ENCODE measurements around the gene NAP1L1. TPM values are rescaled to one million over a fixed set of nuclear protein-coding genes. Genes with fewer than 3 reads are reported as not detected.

NAP1L1 gene
- total and polyA plus RNA-seq, 2 experiments from 2014 or later, result 658 to 996 TPM

DNA sequence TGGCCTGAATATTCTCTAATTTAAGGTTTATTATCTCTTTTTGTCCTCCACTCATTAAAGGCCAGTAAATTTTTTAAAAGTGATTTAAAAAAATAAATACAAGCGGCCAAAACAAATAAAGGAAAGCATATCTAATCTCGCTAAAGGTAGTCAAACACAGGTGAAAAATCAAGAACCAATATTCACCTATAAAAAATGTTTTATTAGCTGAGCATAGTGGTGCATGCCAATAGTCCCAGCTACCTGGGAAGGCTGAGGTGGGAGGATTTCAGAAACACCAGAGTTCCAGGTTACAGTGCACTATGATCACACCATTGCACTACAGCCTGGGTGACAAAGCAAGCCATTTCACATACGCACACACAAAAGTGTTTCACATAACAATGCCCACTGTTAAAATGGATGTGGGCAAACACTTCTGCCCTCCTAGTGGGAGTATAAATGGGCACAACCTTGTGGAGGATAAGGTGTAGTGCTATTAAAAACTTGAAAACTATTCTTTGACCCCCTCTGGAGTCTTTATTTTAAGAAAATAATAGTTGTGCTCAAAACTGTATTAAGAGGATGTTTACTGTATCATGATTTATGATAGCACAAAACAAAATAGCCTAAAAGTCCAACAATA lies 32.7 kb upstream of the NAP1L1 start:
- no peak overlapping the region for H3K27ac Mint-ChIP-seq
- H3K36me3 ChIP-seq (ENCODE audit: insufficient read depth), result no peaks in the 10 kb centered on the region
- TF ChIP-seq, protein P1, sequence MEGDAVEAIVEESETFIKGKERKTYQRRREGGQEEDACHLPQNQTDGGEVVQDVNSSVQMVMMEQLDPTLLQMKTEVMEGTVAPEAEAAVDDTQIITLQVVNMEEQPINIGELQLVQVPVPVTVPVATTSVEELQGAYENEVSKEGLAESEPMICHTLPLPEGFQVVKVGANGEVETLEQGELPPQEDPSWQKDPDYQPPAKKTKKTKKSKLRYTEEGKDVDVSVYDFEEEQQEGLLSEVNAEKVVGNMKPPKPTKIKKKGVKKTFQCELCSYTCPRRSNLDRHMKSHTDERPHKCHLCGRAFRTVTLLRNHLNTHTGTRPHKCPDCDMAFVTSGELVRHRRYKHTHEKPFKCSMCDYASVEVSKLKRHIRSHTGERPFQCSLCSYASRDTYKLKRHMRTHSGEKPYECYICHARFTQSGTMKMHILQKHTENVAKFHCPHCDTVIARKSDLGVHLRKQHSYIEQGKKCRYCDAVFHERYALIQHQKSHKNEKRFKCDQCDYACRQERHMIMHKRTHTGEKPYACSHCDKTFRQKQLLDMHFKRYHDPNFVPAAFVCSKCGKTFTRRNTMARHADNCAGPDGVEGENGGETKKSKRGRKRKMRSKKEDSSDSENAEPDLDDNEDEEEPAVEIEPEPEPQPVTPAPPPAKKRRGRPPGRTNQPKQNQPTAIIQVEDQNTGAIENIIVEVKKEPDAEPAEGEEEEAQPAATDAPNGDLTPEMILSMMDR (conservative IDR thresholded peaks at IDR 0.05; ENCODE audit: low read depth in 2 of 2), result peak in 1 of 2 experiments; percentile 35; a peak in 1 of 4 replicates
- no peak for TF ChIP-seq POLR2AphosphoS5 (IDR thresholded peaks at IDR 0.05; ENCODE audit: low read depth)
- no peak for ATAC-seq
- no peaks in the 10 kb centered on the region for H3K27me3 ChIP-seq (ENCODE audit: insufficient read depth)
- H3K27ac ChIP-seq (ENCODE audit: low read depth), result no peak overlapping the region
- H3K4me3 ChIP-seq, result no peak overlapping the region
- peaks cover 4% of the 10 kb centered on the region for H3K27me3 Mint-ChIP-seq (ENCODE audit: insufficient read depth, low read depth, poor library complexity)
- H3K9me2 ChIP-seq (ENCODE audit: insufficient read depth), result no peaks in the 10 kb centered on the region; the same call in 1 of the 2 replicates
- peak; percentile 12 for DNase-seq (ENCODE audit: low spot score)
- H4K20me1 ChIP-seq (replicated peaks; ENCODE audit: insufficient read depth), result no peaks in the 10 kb centered on the region
- H3K79me2 ChIP-seq (replicated peaks; ENCODE audit: insufficient read depth), result no peaks in the 10 kb centered on the region
- no peak overlapping the region for H3K4me2 ChIP-seq
- H2AFZ ChIP-seq, result no peak overlapping the region
- no peaks in the 10 kb centered on the region for H3K4me1 ChIP-seq (ENCODE audit: insufficient read depth)
- no peaks in the 10 kb centered on the region for H3K4me1 Mint-ChIP-seq
- H3K9me3 Mint-ChIP-seq, result no peaks in the 10 kb centered on the region
- H3F3A ChIP-seq (replicated peaks; ENCODE audit: low read depth), result 0 out of 2 replicates have a peak, but pooled peaks cover 3% of the 10 kb centered on the region
- no peaks in the 10 kb centered on the region for H3K36me3 Mint-ChIP-seq (ENCODE audit: low read depth)
- H3K4me3 Mint-ChIP-seq, result no peak overlapping the region

DNA sequence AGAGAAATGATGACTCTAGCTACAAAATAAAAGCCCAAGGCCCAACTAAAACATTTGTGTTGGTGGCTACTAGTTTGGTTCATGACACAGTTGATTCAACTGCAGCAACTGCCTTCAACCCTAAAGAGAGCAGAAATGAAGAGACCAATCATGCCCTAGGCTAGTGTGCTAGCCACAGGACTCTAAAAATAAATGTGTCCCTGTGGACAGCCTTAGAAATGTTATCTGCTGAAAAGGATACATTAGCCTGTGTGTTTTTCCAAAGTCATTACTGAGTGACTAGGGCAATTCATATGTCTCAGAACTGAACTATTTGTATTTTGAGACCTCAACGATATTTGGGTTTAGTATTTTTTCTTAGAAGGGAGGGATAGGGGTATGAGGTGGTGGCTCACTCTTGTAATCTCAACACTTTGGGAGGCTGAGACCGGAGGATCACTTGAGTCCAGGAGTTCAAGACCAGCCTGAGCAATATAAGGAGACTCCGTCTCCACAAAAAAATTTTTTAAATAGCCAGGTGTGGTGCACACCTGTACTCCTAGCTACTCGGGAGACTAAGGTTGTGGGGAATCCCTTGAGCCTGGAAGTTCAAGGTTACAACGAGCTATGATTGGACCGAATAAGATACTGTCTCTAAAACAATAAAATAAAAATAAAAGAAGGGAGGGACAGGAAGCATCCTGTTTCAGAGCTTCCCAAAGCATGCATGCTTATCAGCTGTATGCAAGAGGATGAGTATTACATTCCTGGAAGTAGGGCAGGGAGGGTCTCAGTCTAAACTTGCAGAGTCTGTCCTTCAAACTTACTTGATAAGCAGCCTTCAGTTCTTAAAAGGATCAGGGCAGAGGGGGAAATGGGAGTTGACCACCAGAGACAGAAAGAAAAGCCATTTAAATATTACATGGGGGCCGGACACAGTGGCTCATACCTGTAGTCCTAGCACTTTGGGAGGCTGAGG lies 29.6 kb upstream of the NAP1L1 start:
- ATAC-seq, result no peak
- TF ChIP-seq EZH2 (IDR thresholded peaks at IDR 0.05; ENCODE audit: low read depth, unreplicated experiment) (no peak), NANOG (IDR thresholded peaks at IDR 0.05; ENCODE audit: borderline replicate concordance) (no peak), ZNF114 (CRISPR knock-in tag; IDR thresholded peaks at IDR 0.05) (no peak), STAT1 (IDR thresholded peaks at IDR 0.05; ENCODE audit: unreplicated experiment) (no peak), ZNF331 (CRISPR knock-in tag; IDR thresholded peaks at IDR 0.05; ENCODE audit: low read depth) (no peak), POLR2AphosphoS5 (IDR thresholded peaks at IDR 0.05; ENCODE audit: low read depth) (no peak), JUNB (IDR thresholded peaks at IDR 0.05; ENCODE audit: unreplicated experiment) (no peak), CREB1 (CRISPR knock-in tag; IDR thresholded peaks at IDR 0.05; ENCODE audit: low read depth) (no peak), EZH2phosphoT487 (IDR thresholded peaks at IDR 0.05; ENCODE audit: unreplicated experiment) (no peak)
- TF ChIP-seq, protein P2, sequence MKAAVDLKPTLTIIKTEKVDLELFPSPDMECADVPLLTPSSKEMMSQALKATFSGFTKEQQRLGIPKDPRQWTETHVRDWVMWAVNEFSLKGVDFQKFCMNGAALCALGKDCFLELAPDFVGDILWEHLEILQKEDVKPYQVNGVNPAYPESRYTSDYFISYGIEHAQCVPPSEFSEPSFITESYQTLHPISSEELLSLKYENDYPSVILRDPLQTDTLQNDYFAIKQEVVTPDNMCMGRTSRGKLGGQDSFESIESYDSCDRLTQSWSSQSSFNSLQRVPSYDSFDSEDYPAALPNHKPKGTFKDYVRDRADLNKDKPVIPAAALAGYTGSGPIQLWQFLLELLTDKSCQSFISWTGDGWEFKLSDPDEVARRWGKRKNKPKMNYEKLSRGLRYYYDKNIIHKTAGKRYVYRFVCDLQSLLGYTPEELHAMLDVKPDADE (IDR thresholded peaks at IDR 0.05), result no peak
- TF ChIP-seq, protein P3, sequence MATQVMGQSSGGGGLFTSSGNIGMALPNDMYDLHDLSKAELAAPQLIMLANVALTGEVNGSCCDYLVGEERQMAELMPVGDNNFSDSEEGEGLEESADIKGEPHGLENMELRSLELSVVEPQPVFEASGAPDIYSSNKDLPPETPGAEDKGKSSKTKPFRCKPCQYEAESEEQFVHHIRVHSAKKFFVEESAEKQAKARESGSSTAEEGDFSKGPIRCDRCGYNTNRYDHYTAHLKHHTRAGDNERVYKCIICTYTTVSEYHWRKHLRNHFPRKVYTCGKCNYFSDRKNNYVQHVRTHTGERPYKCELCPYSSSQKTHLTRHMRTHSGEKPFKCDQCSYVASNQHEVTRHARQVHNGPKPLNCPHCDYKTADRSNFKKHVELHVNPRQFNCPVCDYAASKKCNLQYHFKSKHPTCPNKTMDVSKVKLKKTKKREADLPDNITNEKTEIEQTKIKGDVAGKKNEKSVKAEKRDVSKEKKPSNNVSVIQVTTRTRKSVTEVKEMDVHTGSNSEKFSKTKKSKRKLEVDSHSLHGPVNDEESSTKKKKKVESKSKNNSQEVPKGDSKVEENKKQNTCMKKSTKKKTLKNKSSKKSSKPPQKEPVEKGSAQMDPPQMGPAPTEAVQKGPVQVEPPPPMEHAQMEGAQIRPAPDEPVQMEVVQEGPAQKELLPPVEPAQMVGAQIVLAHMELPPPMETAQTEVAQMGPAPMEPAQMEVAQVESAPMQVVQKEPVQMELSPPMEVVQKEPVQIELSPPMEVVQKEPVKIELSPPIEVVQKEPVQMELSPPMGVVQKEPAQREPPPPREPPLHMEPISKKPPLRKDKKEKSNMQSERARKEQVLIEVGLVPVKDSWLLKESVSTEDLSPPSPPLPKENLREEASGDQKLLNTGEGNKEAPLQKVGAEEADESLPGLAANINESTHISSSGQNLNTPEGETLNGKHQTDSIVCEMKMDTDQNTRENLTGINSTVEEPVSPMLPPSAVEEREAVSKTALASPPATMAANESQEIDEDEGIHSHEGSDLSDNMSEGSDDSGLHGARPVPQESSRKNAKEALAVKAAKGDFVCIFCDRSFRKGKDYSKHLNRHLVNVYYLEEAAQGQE (IDR thresholded peaks at IDR 0.05; ENCODE audit: unreplicated experiment), result no peak

More for the DNA sequence above, 29.6 kb upstream of the NAP1L1 start:
- H3K36me3 Mint-ChIP-seq (ENCODE audit: low read depth), result no peaks in the 10 kb centered on the region
- Histone ChIP-seq H4K20me1 (replicated peaks; ENCODE audit: insufficient read depth) (no peaks in the 10 kb centered on the region), H3K4me3 (no peak overlapping the region), H3K27me3 (ENCODE audit: insufficient read depth) (no peaks in the 10 kb centered on the region), H3F3A (replicated peaks; ENCODE audit: low read depth) (no peaks in the 10 kb centered on the region), H3K4me2 (no peak overlapping the region), H2AFZ (no peak overlapping the region; the same call in 1 of the 2 replicates), H3K36me3 (ENCODE audit: insufficient read depth) (no peaks in the 10 kb centered on the region), H3K27ac (ENCODE audit: low read depth) (no peak overlapping the region), H3K9me2 (ENCODE audit: insufficient read depth) (no peaks in the 10 kb centered on the region), H3K79me2 (replicated peaks; ENCODE audit: insufficient read depth) (no peaks in the 10 kb centered on the region), H3K4me1 (ENCODE audit: insufficient read depth) (no peaks in the 10 kb centered on the region)
- no peaks in the 10 kb centered on the region for H3K4me1 Mint-ChIP-seq
- H3K27ac Mint-ChIP-seq, result no peak overlapping the region
- peaks cover 4% of the 10 kb centered on the region for H3K27me3 Mint-ChIP-seq (ENCODE audit: insufficient read depth, low read depth, poor library complexity)
- DNase-seq (ENCODE audit: low spot score), result no peak
- no peak overlapping the region for H3K4me3 Mint-ChIP-seq
- no peaks in the 10 kb centered on the region for H3K9me3 Mint-ChIP-seq
